Stimulated activated naive CD8-positive, alpha-beta T cell treated with anti-CD3 and anti-CD28 coated beads, Interleukin-15, Interleukin-2, amounts not matched to agents 100 ng/mL and 50 ng/mL, for 24 hours (primary cell): ENCODE results near the gene VMP1.
"Not testable (repeated sequence)": the region's sequence is repeated elsewhere in the genome, so short reads cannot be mapped to it uniquely, and the experiment has no call there.

Experiments
- H3K27ac Mint-ChIP-seq: one replicate; pipeline ENCODE4 v1.8.0; 2021; ENCODE audit warnings: mild to moderate bottlenecking, mixed read lengths
- H3K27me3 Mint-ChIP-seq: one replicate; pipeline ENCODE4 v1.8.0; 2021; ENCODE audit warnings: mixed read lengths
- H3K36me3 Mint-ChIP-seq: one replicate; pipeline ENCODE4 v1.8.0; 2021; ENCODE audit warnings: low read depth, mixed read lengths
- H3K4me1 Mint-ChIP-seq: one replicate; pipeline ENCODE4 v1.8.0; 2021; ENCODE audit warnings: low read depth, mixed read lengths
- H3K4me3 Mint-ChIP-seq: one replicate; pipeline ENCODE4 v1.8.0; 2021; ENCODE audit warnings: mild to moderate bottlenecking, mixed read lengths
- H3K9me3 Mint-ChIP-seq: one replicate; pipeline ENCODE4 v1.8.0; 2021; ENCODE audit warnings: mixed read lengths

Gene VMP1

GRCh38 chr17:59838052-59838916 lies 130.8 kb downstream of the VMP1 start:
- Mint-ChIP-seq H3K27ac (peak overlapping the region; percentile 100), H3K4me3 (peak overlapping the region; percentile 98), H3K4me1 (peaks cover 84% of the 10 kb centered on the region), H3K27me3 (no peaks in the 10 kb centered on the region), H3K9me3 (no peaks in the 10 kb centered on the region), H3K36me3 (peaks cover 62% of the 10 kb centered on the region)

GRCh38 chr17:59839651-59840328 lies 132.3 kb downstream of the VMP1 start:
- Mint-ChIP-seq H3K4me1 (peaks cover 88% of the 10 kb centered on the region), H3K27ac (peak overlapping the region; percentile 100), H3K9me3 (no peaks in the 10 kb centered on the region), H3K27me3 (no peaks in the 10 kb centered on the region), H3K36me3 (peaks cover 59% of the 10 kb centered on the region), H3K4me3 (peak overlapping the region; percentile 98)

GRCh38 chr17:59840329-59841090 lies 133.1 kb downstream of the VMP1 start:
- Mint-ChIP-seq H3K27ac (peak overlapping the region; percentile 100), H3K9me3 (no peaks in the 10 kb centered on the region), H3K27me3 (no peaks in the 10 kb centered on the region), H3K4me3 (peak overlapping the region; percentile 98), H3K36me3 (peaks cover 59% of the 10 kb centered on the region), H3K4me1 (peaks cover 92% of the 10 kb centered on the region)

- H3K36me3 Mint-ChIP-seq: peaks cover 59% of the 10 kb centered on the region
- H3K4me1 Mint-ChIP-seq: peaks cover 94% of the 10 kb centered on the region
- not testable (repeated sequence) for H3K27me3 Mint-ChIP-seq
Observed at GRCh38 chr17:59841091-59841881, 133.8 kb downstream of the VMP1 start.

GRCh38 chr17:59841882-59842263 lies 134.4 kb downstream of the VMP1 start:
- peak overlapping the region; percentile 100 for H3K27ac Mint-ChIP-seq
- H3K36me3 Mint-ChIP-seq: peaks cover 59% of the 10 kb centered on the region
- not testable (repeated sequence) for H3K27me3 Mint-ChIP-seq, H3K9me3 Mint-ChIP-seq
- H3K4me3 Mint-ChIP-seq: peak overlapping the region; percentile 98
- peaks cover 94% of the 10 kb centered on the region for H3K4me1 Mint-ChIP-seq

More at GRCh38 chr17:59841091-59841881, 133.8 kb downstream of the VMP1 start:
- Mint-ChIP-seq H3K4me3 (peak overlapping the region; percentile 98), H3K27ac (peak overlapping the region; percentile 100)
- not testable (repeated sequence) for H3K9me3 Mint-ChIP-seq

GRCh38 chr17:59842901-59843652 lies 135.6 kb downstream of the VMP1 start:
- Mint-ChIP-seq H3K4me1 (peaks cover 93% of the 10 kb centered on the region), H3K27me3 (no peaks in the 10 kb centered on the region), H3K36me3 (peaks cover 53% of the 10 kb centered on the region), H3K4me3 (peak overlapping the region; percentile 98), H3K9me3 (no peaks in the 10 kb centered on the region), H3K27ac (peak overlapping the region; percentile 100)

- H3K9me3 Mint-ChIP-seq: no peaks in the 10 kb centered on the region
- peak overlapping the region; percentile 98 for H3K4me3 Mint-ChIP-seq
- peaks cover 33% of the 10 kb centered on the region for H3K36me3 Mint-ChIP-seq
- H3K4me1 Mint-ChIP-seq: peaks cover 96% of the 10 kb centered on the region
- peak overlapping the region; percentile 90 for H3K27ac Mint-ChIP-seq
- no peaks in the 10 kb centered on the region for H3K27me3 Mint-ChIP-seq
Observed at GRCh38 chr17:59844884-59845594, 137.6 kb downstream of the VMP1 start.

- H3K36me3 Mint-ChIP-seq: peaks cover 26% of the 10 kb centered on the region
- H3K4me1 Mint-ChIP-seq: peaks cover 88% of the 10 kb centered on the region
- H3K27ac Mint-ChIP-seq: peak overlapping the region; percentile 90
- H3K9me3 Mint-ChIP-seq: no peaks in the 10 kb centered on the region
- no peaks in the 10 kb centered on the region for H3K27me3 Mint-ChIP-seq
- peak overlapping the region; percentile 98 for H3K4me3 Mint-ChIP-seq
Observed at GRCh38 chr17:59845595-59846393, 138.3 kb downstream of the VMP1 start.

GRCh38 chr17:59846394-59847165 lies 139.1 kb downstream of the VMP1 start:
- peak overlapping the region; percentile 98 for H3K4me3 Mint-ChIP-seq
- H3K27me3 Mint-ChIP-seq: no peaks in the 10 kb centered on the region
- peak overlapping the region; percentile 90 for H3K27ac Mint-ChIP-seq
- peaks cover 80% of the 10 kb centered on the region for H3K4me1 Mint-ChIP-seq
- H3K36me3 Mint-ChIP-seq: peaks cover 18% of the 10 kb centered on the region
- H3K9me3 Mint-ChIP-seq: no peaks in the 10 kb centered on the region

GRCh38 chr17:59848385-59848668 lies 140.9 kb downstream of the VMP1 start:
- no peaks in the 10 kb centered on the region for H3K9me3 Mint-ChIP-seq
- H3K36me3 Mint-ChIP-seq: peaks cover under 1% of the 10 kb centered on the region
- peaks cover 74% of the 10 kb centered on the region for H3K4me1 Mint-ChIP-seq
- H3K27me3 Mint-ChIP-seq: no peaks in the 10 kb centered on the region
- no peak overlapping the region for H3K4me3 Mint-ChIP-seq
- peak overlapping the region; percentile 56 for H3K27ac Mint-ChIP-seq

- peak overlapping the region; percentile 56 for H3K27ac Mint-ChIP-seq
- H3K9me3 Mint-ChIP-seq: no peaks in the 10 kb centered on the region
- H3K36me3 Mint-ChIP-seq: no peaks in the 10 kb centered on the region
- H3K27me3 Mint-ChIP-seq: no peaks in the 10 kb centered on the region
- peak overlapping the region; percentile 30 for H3K4me3 Mint-ChIP-seq
- peaks cover 73% of the 10 kb centered on the region for H3K4me1 Mint-ChIP-seq
Observed at GRCh38 chr17:59848778-59849177, 141.3 kb downstream of the VMP1 start.

- H3K27ac Mint-ChIP-seq: not testable (repeated sequence)
Observed at GRCh38 chr17:59850311-59850710, 142.9 kb downstream of the VMP1 start.

More at GRCh38 chr17:59850311-59850710, 142.9 kb downstream of the VMP1 start:
- not testable (repeated sequence) for H3K36me3 Mint-ChIP-seq, H3K27me3 Mint-ChIP-seq, H3K4me3 Mint-ChIP-seq, H3K9me3 Mint-ChIP-seq
- H3K4me1 Mint-ChIP-seq: peaks cover 59% of the 10 kb centered on the region
